Measurements from ENCODE around the gene SPINT1.

SPINT1 gene

GRCh38 chr15:40891810-40892446 lies 48.1 kb downstream of the SPINT1 start:
- DNase-seq (ENCODE audit: low read depth), result peak; percentile 75
- TF ChIP-seq CTCF (conservative IDR thresholded peaks at IDR 0.05; ENCODE audit: low read depth, low read length), result peak; percentile 85
- H3K4me3 ChIP-seq (ENCODE audit: low read depth, low read length), result no peak overlapping the region

- DNase-seq (ENCODE audit: low read depth), result no peak
- TF ChIP-seq CTCF (conservative IDR thresholded peaks at IDR 0.05; ENCODE audit: low read depth, low read length), result no peak
Observed at GRCh38 chr15:40892447-40893012, 48.7 kb downstream of the SPINT1 start.

GRCh38 chr15:40893019-40893670 lies 49.3 kb downstream of the SPINT1 start:
- no peak for TF ChIP-seq CTCF (conservative IDR thresholded peaks at IDR 0.05; ENCODE audit: low read depth, low read length)
- H3K4me3 ChIP-seq (ENCODE audit: low read depth, low read length), result no peak overlapping the region
- DNase-seq (ENCODE audit: low read depth), result no peak

More at GRCh38 chr15:40892447-40893012, 48.7 kb downstream of the SPINT1 start:
- no peak overlapping the region for H3K4me3 ChIP-seq (ENCODE audit: low read depth, low read length)

GRCh38 chr15:40893733-40894680 lies 50.2 kb downstream of the SPINT1 start, which contains the start of gene VPS18:
Gene VPS18 (plus strand): TSS chr15:40894450. CDS start chr15:40894769, 319 bp downstream.
- peak within 1 kb of the TSS; percentile 97 for H3K4me3 ChIP-seq (ENCODE audit: low read depth, low read length)
- DNase-seq (ENCODE audit: low read depth), result peak; percentile 99
- peak; percentile 82 for TF ChIP-seq CTCF (conservative IDR thresholded peaks at IDR 0.05; ENCODE audit: low read depth, low read length)

GRCh38 chr15:40894681-40895448 lies 51.0 kb downstream of the SPINT1 start:
- peak; percentile 80 for DNase-seq (ENCODE audit: low read depth)
- H3K4me3 ChIP-seq (ENCODE audit: low read depth, low read length), result peak overlapping the region; percentile 97
- TF ChIP-seq CTCF (conservative IDR thresholded peaks at IDR 0.05; ENCODE audit: low read depth, low read length), result peak; percentile 69

All from choroid plexus epithelial cell (primary cell).